H1 (cell line): ENCODE results near the gene LARP1. TPM values are rescaled to one million over a fixed set of nuclear protein-coding genes. Genes with fewer than 3 reads are reported as not detected.

Experiments used
- CTCF ChIA-PET: fragments of 300-600 bp; sonication (Branson Sonifier 250); formaldehyde crosslinking; loops from one replicate; lab custom pipeline; 2021; ENCODE audit not compliant: partially characterized antibody; lab: Charles Lee
- POLR2A ChIA-PET: fragments of 300-600 bp; sonication (Branson Sonifier 250); formaldehyde crosslinking; loops from one replicate; lab custom pipeline; 2021; ENCODE audit warnings: inconsistent platforms; ENCODE audit not compliant: partially characterized antibody; lab: Charles Lee
- DNase-seq, 2 experiments: peaks; one replicate each; pipeline versions ENCODE4 v3.0.0 to v3.0.0-alpha.2; 2010 to 2022; ENCODE audit warnings: low spot score in 2 of 2, low read depth in 1 of 2, mixed read lengths in 1 of 2
- FAIRE-seq: peaks from 2 replicates; lab custom pipeline; 2011; peaks lifted over from hg19 to GRCh38; lab: Jason Lieb, UNC
- H2AFZ ChIP-seq: 2 replicates; pipeline ENCODE4 v1.8.1; 2012; ENCODE audit warnings: low read length, inconsistent platforms
- H2AK5ac ChIP-seq: 2 replicates; pipeline ENCODE4 v1.6.1; 2013; ENCODE audit warnings: low read depth, low read length
- H2BK120ac ChIP-seq: replicated peaks from 2 replicates; pipeline ENCODE3; 2013; ENCODE audit warnings: low read depth, low read length, inconsistent platforms
- H2BK12ac ChIP-seq: 2 replicates; pipeline ENCODE4 v1.6.1; 2013; ENCODE audit warnings: low read depth, low read length
- H2BK15ac ChIP-seq: 2 replicates; pipeline ENCODE4 v1.6.1; 2013; ENCODE audit warnings: low read length
- H2BK20ac ChIP-seq: 2 replicates; pipeline ENCODE4 v1.6.1; 2013; ENCODE audit warnings: low read length
- H2BK5ac ChIP-seq: 2 replicates; pipeline ENCODE4 v1.6.1; 2013; ENCODE audit warnings: low read depth, low read length
- H3K14ac ChIP-seq: 2 replicates; pipeline ENCODE4 v1.6.1; 2013; ENCODE audit warnings: inconsistent platforms; ENCODE audit not compliant: insufficient read length
- H3K18ac ChIP-seq: 2 replicates; pipeline ENCODE4 v1.6.1; 2013; ENCODE audit warnings: low read length; ENCODE audit errors: extremely low read depth
- H3K23ac ChIP-seq: 2 replicates; pipeline ENCODE4 v1.6.1; 2013; ENCODE audit warnings: inconsistent platforms; ENCODE audit not compliant: insufficient read length
- H3K23me2 ChIP-seq: 2 replicates; pipeline ENCODE4 v1.6.1; 2013; ENCODE audit warnings: low read depth, low read length
- H3K27ac ChIP-seq: 2 replicates; pipeline ENCODE4 v1.6.1; 2011; ENCODE audit warnings: low read depth, low read length, inconsistent platforms
- H3K27me3 ChIP-seq, 4 experiments: replicated peaks in 1 of 4; 1 replicate in 1 of 4; 2 replicates in 3 of 4; pipeline versions ENCODE4 v1.6.1 to v1.8.1; 2011 to 2013; ENCODE audit warnings: low read length in 3 of 4, mild to moderate bottlenecking in 3 of 4, inconsistent platforms in 2 of 4, mixed read lengths in 2 of 4, moderate library complexity in 1 of 4; ENCODE audit not compliant: control insufficient read depth in 3 of 4, insufficient read depth in 3 of 4; ENCODE audit errors: extremely low read depth in 1 of 4
- H3K36me3 ChIP-seq, 4 experiments: 2 replicates each; pipeline versions ENCODE4 v1.6.1 to v1.8.1; 2011 to 2013; ENCODE audit warnings: mild to moderate bottlenecking in 4 of 4, low read length in 3 of 4, moderate library complexity in 2 of 4, control low read depth in 1 of 4, inconsistent platforms in 1 of 4; ENCODE audit not compliant: insufficient read depth in 4 of 4, control insufficient read depth in 2 of 4
- H3K4ac ChIP-seq: replicated peaks from 2 replicates; pipeline ENCODE3; 2013; ENCODE audit warnings: low read length, low read depth, mixed read lengths, inconsistent platforms; ENCODE audit not compliant: insufficient read length
- H3K4me1 ChIP-seq, 4 experiments: replicated peaks in 1 of 4; 1 replicate in 1 of 4; 2 replicates in 3 of 4; pipeline versions ENCODE4 v1.6.1 to v1.8.1; 2011 to 2013; ENCODE audit warnings: low read length in 3 of 4, inconsistent platforms in 2 of 4, mixed read lengths in 1 of 4; ENCODE audit not compliant: insufficient read depth in 4 of 4, control insufficient read depth in 3 of 4
- H3K4me2 ChIP-seq, 2 experiments: 2 replicates each; pipeline versions ENCODE4 v1.6.1 to v1.8.1; 2011 to 2013; ENCODE audit warnings: low read depth in 2 of 2, low read length in 2 of 2, control low read depth in 1 of 2, inconsistent platforms in 1 of 2, mild to moderate bottlenecking in 1 of 2; ENCODE audit not compliant: insufficient read depth in 1 of 2
- H3K4me3 ChIP-seq, 4 experiments: fragments of 200-600, 300-600 bp in 1 of 4; sonication (generic), shearing (Covaris generic), sonication (Bioruptor Twin) in 1 of 4; 2 replicates each; pipeline versions ENCODE4 v1.5.1 to v1.8.1; 2011 to 2016; ENCODE audit warnings: low read length in 4 of 4, low read depth in 3 of 4, control low read depth in 2 of 4, inconsistent platforms in 2 of 4, mild to moderate bottlenecking in 2 of 4, mixed read lengths in 1 of 4, moderate library complexity in 1 of 4; ENCODE audit not compliant: insufficient read depth in 2 of 4; ENCODE audit errors: extremely low read depth in 1 of 4
- H3K56ac ChIP-seq: replicated peaks from 2 replicates; pipeline ENCODE3; 2013; ENCODE audit warnings: low read depth, mild to moderate bottlenecking, mixed read lengths, low read length, inconsistent platforms; ENCODE audit not compliant: insufficient read length
- H3K79me1 ChIP-seq: 2 replicates; pipeline ENCODE4 v1.6.1; 2013; ENCODE audit warnings: low read depth, low read length, control low read depth
- H3K79me2 ChIP-seq, 2 experiments: 2 replicates each; pipeline versions ENCODE4 v1.6.1 to v1.8.1; 2012 to 2013; ENCODE audit warnings: low read length in 2 of 2, mild to moderate bottlenecking in 2 of 2, inconsistent platforms in 1 of 2; ENCODE audit not compliant: insufficient read depth in 2 of 2, control insufficient read depth in 1 of 2
- H3K9ac ChIP-seq, 4 experiments: replicated peaks in 1 of 4; 1 replicate in 1 of 4; 2 replicates in 3 of 4; pipeline versions ENCODE4 v1.6.1 to v1.8.1; 2011 to 2013; ENCODE audit warnings: low read depth in 3 of 4, low read length in 3 of 4, control low read depth in 2 of 4, mild to moderate bottlenecking in 2 of 4, moderate library complexity in 2 of 4, inconsistent platforms in 1 of 4; ENCODE audit errors: extremely low read depth in 1 of 4
- H3K9me3 ChIP-seq, 2 experiments: 2 replicates each; pipeline versions ENCODE4 v1.6.1 to v1.8.1; 2012 to 2013; ENCODE audit warnings: mild to moderate bottlenecking in 2 of 2, moderate library complexity in 2 of 2, control low read depth in 1 of 2, inconsistent platforms in 1 of 2, low read depth in 1 of 2, low read length in 1 of 2, mixed read lengths in 1 of 2; ENCODE audit not compliant: insufficient read depth in 2 of 2
- H4K20me1 ChIP-seq, 2 experiments: replicated peaks in 1 of 2; 2 replicates each; pipeline versions ENCODE3 to v1.8.1; 2011 to 2013; ENCODE audit warnings: inconsistent platforms in 2 of 2, low read length in 2 of 2, mild to moderate bottlenecking in 1 of 2; ENCODE audit not compliant: insufficient read depth in 2 of 2, control insufficient read depth in 1 of 2
- H4K5ac ChIP-seq: 2 replicates; pipeline ENCODE4 v1.6.1; 2013; ENCODE audit warnings: low read length, low read depth, mixed read lengths, inconsistent platforms; ENCODE audit not compliant: insufficient read length
- H4K8ac ChIP-seq: 2 replicates; pipeline ENCODE4 v1.8.0; 2013; ENCODE audit warnings: mild to moderate bottlenecking, moderate library complexity, low read length, inconsistent platforms; ENCODE audit not compliant: insufficient read depth; ENCODE audit errors: extremely low read depth
- H4K91ac ChIP-seq: replicated peaks from 2 replicates; pipeline ENCODE3; 2013; ENCODE audit warnings: low read length, mixed read lengths, inconsistent platforms; ENCODE audit not compliant: insufficient read length
- CBX8 ChIP-seq: fragments of 300-800, 300-1000 bp; sonication (generic); IDR thresholded peaks from 2 replicates; pipeline ENCODE4 v1.7.1; 2016; ENCODE audit warnings: low read depth, low read length, borderline replicate concordance
- CTBP2 ChIP-seq: IDR thresholded peaks from 2 replicates; pipeline ENCODE4 v1.7.0; 2011; ENCODE audit warnings: borderline replicate concordance, mild to moderate bottlenecking, moderate library complexity, mixed read lengths, low read length; ENCODE audit not compliant: insufficient read depth, insufficient read length
- EGR1 ChIP-seq: IDR thresholded peaks from 2 replicates; pipeline ENCODE4 v1.6.1; 2011; ENCODE audit warnings: low read depth, low read length, borderline replicate concordance
- KDM4A ChIP-seq: IDR thresholded peaks from one replicate; pipeline ENCODE4 v1.7.1; 2012; ENCODE audit warnings: low read depth, mild to moderate bottlenecking, moderate library complexity, low read length, inconsistent platforms; ENCODE audit not compliant: severe bottlenecking
- PHF8 ChIP-seq: fragments of 200-600 bp; sonication (generic); conservative IDR thresholded peaks from 2 replicates; pipeline ENCODE4 v1.7.1; 2012; ENCODE audit warnings: low read depth, mild to moderate bottlenecking, inconsistent platforms, low read length, moderate library complexity
- SP2 ChIP-seq: IDR thresholded peaks from 2 replicates; pipeline ENCODE4 v1.6.1; 2012; ENCODE audit warnings: mild to moderate bottlenecking, low read length, inconsistent platforms
- SRF ChIP-seq: IDR thresholded peaks from 2 replicates; pipeline ENCODE4 v1.6.1; 2011; ENCODE audit warnings: mild to moderate bottlenecking, low read depth, low read length, moderate library complexity
- SUZ12 ChIP-seq: fragments of 200-600 bp; sonication (generic); IDR thresholded peaks from 2 replicates; pipeline ENCODE4 v1.6.1; 2012; ENCODE audit warnings: mild to moderate bottlenecking, inconsistent platforms, low read length, moderate library complexity, mixed read lengths
- WGBS, 2 experiments: shearing (Covaris generic) in 1 of 2; methylation state at CpG; one replicate each; pipeline versions ENCODE4 v1.1.6 to v1.1.7; 2013 to 2015; ENCODE audit warnings: low lambda C conversion rate in 2 of 2, mixed read lengths in 2 of 2, inconsistent platforms in 1 of 2, low coverage in 1 of 2, missing lambda C conversion rate in 1 of 2; ENCODE audit not compliant: insufficient replicate concordance in 2 of 2, insufficient coverage in 1 of 2, insufficient read length in 1 of 2; ENCODE audit errors: extremely low coverage in 1 of 2, missing lambda C conversion rate in 1 of 2; 5-methylcytosine and 5-hydroxymethylcytosine counted together
- polyA plus RNA-seq, 7 experiments: library from polyadenylated mRNA; depleted of rRNA in 3 of 7; stranded (reverse) in 5 of 7; unstranded in 2 of 7; fragments of >200 nt in 5 of 7; fragments of 200-250 nt in 2 of 7; gene quantifications; 1 replicate in 5 of 7; 2 replicates in 1 of 7; 4 replicates in 1 of 7; pipeline versions ENCODE4 v1.2.1 to v1.2.3, GENCODE V29; 2011 to 2013; ENCODE audit warnings: missing spikeins in 2 of 7, mixed read lengths in 2 of 7
- total RNA-seq: library from RNA; stranded (reverse); fragmentation: NEBNext Ultra II Directional; extraction: Animal tissue kit (Norgen Biotek cat#: 25700); gene quantifications from 2 replicates; pipeline ENCODE4 v1.2.1, GENCODE V29; 2021

The LARP1 gene
- total and polyA plus RNA-seq, 2 of the 8 experiments (the other 6 are each of a cell fraction or from before 2014, with no cell fraction given): 106 to 422 TPM

- no peak overlapping the region for H2BK120ac ChIP-seq
- no peak overlapping the region for H3K18ac ChIP-seq
- no peak overlapping the region for H4K91ac ChIP-seq
- H3K27me3 ChIP-seq: no peaks in the 10 kb centered on the region
- no peak overlapping the region for H3K23ac ChIP-seq
- H2AFZ ChIP-seq: no peak overlapping the region
- no peak overlapping the region for H2BK5ac ChIP-seq
- H3K9me3 ChIP-seq: no peaks in the 10 kb centered on the region
- CTCF ChIA-PET: interaction anchor here (0.9 to 6.8 kb wide), 6 partner anchors 9 to 143 kb away, joined by 3 to 46 read pairs (median 4); no protein-coding TSS in a partner anchor
- H3K79me1 ChIP-seq: peaks cover 2% of the 10 kb centered on the region; the same call in 1 of the 2 replicates
- FAIRE-seq (no peak), DNase-seq (no peak)
- POLR2A ChIA-PET: interaction anchor here (1.4 to 1.5 kb wide), 2 partner anchors 11 to 14 kb away, joined by 3 to 4 read pairs; no protein-coding TSS in a partner anchor
- TF ChIP-seq SUZ12 (no peak), CBX8 (no peak), CTBP2 (no peak), PHF8 (no peak), SRF (no peak), EGR1 (no peak), SP2 (no peak), KDM4A (no peak)
- no peak overlapping the region for H3K4ac ChIP-seq
- WGBS, 2 experiments: 95% methylated on average over 29 of the region's 32 CpGs; no CpG with 5 or more reads in 1 of the 2 experiments
- H2BK15ac ChIP-seq: no peak overlapping the region
- no peak overlapping the region; the same call in 1 of the 2 replicates for H4K8ac ChIP-seq
- no peaks in the 10 kb centered on the region for H3K4me1 ChIP-seq
- H2BK12ac ChIP-seq: no peak overlapping the region
- no peaks in the 10 kb centered on the region for H3K23me2 ChIP-seq
- no peak overlapping the region for H3K4me3 ChIP-seq
- H3K9ac ChIP-seq: no peak overlapping the region
- no peak overlapping the region for H3K14ac ChIP-seq
- H4K5ac ChIP-seq: no peak overlapping the region
- no peak overlapping the region for H3K4me2 ChIP-seq
- no peak overlapping the region for H3K27ac ChIP-seq
- H3K36me3 ChIP-seq: peaks cover 35 to 82% (median 69%) of the 10 kb centered on the region in 4 experiments
- no peak overlapping the region for H2BK20ac ChIP-seq
- peaks cover 3 to 69% of the 10 kb centered on the region in 2 experiments; a peak in 3 of 4 replicates for H3K79me2 ChIP-seq
- no peak overlapping the region for H2AK5ac ChIP-seq
- peaks cover 19 to 23% of the 10 kb centered on the region in 2 experiments for H4K20me1 ChIP-seq
- no peak overlapping the region for H3K56ac ChIP-seq
Observed at GRCh38 chr5:154793599-154794524, 38.7 kb downstream of the LARP1 start.
